CD14-positive monocyte (primary cell): Measurements from ENCODE around the gene ADGRG1. TPM values are rescaled to one million over a fixed set of nuclear protein-coding genes. Genes with fewer than 3 reads are reported as not detected.

Experiments used
- DNase-seq, 3 donors: peaks; one replicate each; pipeline ENCODE4 v3.0.0-alpha.2; 2011 to 2022
- H2AFZ ChIP-seq: 2 replicates; pipeline ENCODE4 v1.6.0; 2012; ENCODE audit warnings: mild to moderate bottlenecking, low read depth, low read length, inconsistent platforms; ENCODE audit not compliant: insufficient read depth, poor library complexity, severe bottlenecking
- H3K27ac ChIP-seq, 2 donors: 1 replicate in 1 of 2; 2 replicates in 1 of 2; pipeline ENCODE4 v1.5.1; 2012 to 2013; ENCODE audit warnings: low read length in 2 of 2, control low read depth in 1 of 2, inconsistent platforms in 1 of 2, low read depth in 1 of 2, mild to moderate bottlenecking in 1 of 2
- H3K27me3 ChIP-seq, 2 donors: one replicate each; pipeline versions ENCODE4 v1.6.0 to v1.6.1; 2011 to 2013; ENCODE audit warnings: low read length in 2 of 2; ENCODE audit not compliant: control insufficient read depth in 2 of 2, insufficient read depth in 2 of 2
- H3K36me3 ChIP-seq, 2 donors: replicated peaks in 1 of 2; 1 replicate in 1 of 2; 2 replicates in 1 of 2; pipeline versions ENCODE4 v1.5.1 to v1.6.1; 2012 to 2013; ENCODE audit warnings: low read length in 2 of 2, control low read depth in 1 of 2, inconsistent platforms in 1 of 2, mild to moderate bottlenecking in 1 of 2; ENCODE audit not compliant: insufficient read depth in 2 of 2, control insufficient read depth in 1 of 2
- H3K4me1 ChIP-seq, 2 donors: 1 replicate in 1 of 2; 2 replicates in 1 of 2; pipeline versions ENCODE4 v1.5.1 to v1.6.1; 2012 to 2013; ENCODE audit warnings: low read length in 2 of 2, control low read depth in 1 of 2, inconsistent platforms in 1 of 2, mild to moderate bottlenecking in 1 of 2, moderate library complexity in 1 of 2; ENCODE audit not compliant: insufficient read depth in 2 of 2, control insufficient read depth in 1 of 2
- H3K4me2 ChIP-seq: replicated peaks from 2 replicates; pipeline ENCODE3; 2012; ENCODE audit warnings: low read length, moderate library complexity, mild to moderate bottlenecking; ENCODE audit not compliant: poor library complexity, severe bottlenecking; ENCODE audit errors: extremely low read depth
- H3K4me3 ChIP-seq, 3 experiments: fragments of 200-600 bp in 1 of 3; sonication (generic) in 1 of 3; replicated peaks in 1 of 3; 1 replicate in 2 of 3; 2 replicates in 1 of 3; pipeline ENCODE4 v1.5.1; 2011 to 2013; ENCODE audit warnings: low read length in 3 of 3, mild to moderate bottlenecking in 3 of 3, control low read depth in 2 of 3, low read depth in 2 of 3, inconsistent platforms in 1 of 3, moderate library complexity in 1 of 3
- H3K79me2 ChIP-seq: 2 replicates; pipeline ENCODE4 v1.6.0; 2012; ENCODE audit warnings: mild to moderate bottlenecking, control low read depth, inconsistent platforms, low read length, moderate library complexity; ENCODE audit not compliant: insufficient read depth
- H3K9ac ChIP-seq: 2 replicates; pipeline ENCODE4 v1.6.0; 2017; ENCODE audit warnings: low read length, mild to moderate bottlenecking; ENCODE audit not compliant: insufficient read depth, poor library complexity, severe bottlenecking
- H3K9me3 ChIP-seq, 2 donors: replicated peaks in 1 of 2; 1 replicate in 1 of 2; 2 replicates in 1 of 2; pipeline versions ENCODE4 v1.5.1 to v1.6.1; 2012 to 2013; ENCODE audit warnings: low read length in 2 of 2, control low read depth in 1 of 2; ENCODE audit not compliant: control insufficient read depth in 1 of 2, insufficient read depth in 1 of 2
- H4K20me1 ChIP-seq: 2 replicates; pipeline ENCODE4 v1.6.0; 2012; ENCODE audit warnings: mild to moderate bottlenecking, low read length, control low read depth, moderate library complexity; ENCODE audit not compliant: insufficient read depth
- H3K27ac Mint-ChIP-seq, 7 donors: one replicate each; pipeline ENCODE4 v1.8.0; 2020; ENCODE audit warnings: mild to moderate bottlenecking in 7 of 7, mixed read lengths in 7 of 7, moderate library complexity in 6 of 7, inconsistent platforms in 2 of 7
- H3K27me3 Mint-ChIP-seq, 3 donors: one replicate each; pipeline ENCODE4 v1.8.0; 2021 to 2022; ENCODE audit warnings: low read depth in 3 of 3, mild to moderate bottlenecking in 3 of 3, mixed read lengths in 3 of 3, moderate library complexity in 3 of 3, inconsistent platforms in 1 of 3
- H3K36me3 Mint-ChIP-seq, 2 donors: one replicate each; pipeline ENCODE4 v1.8.0; 2020; ENCODE audit warnings: mixed read lengths in 2 of 2, inconsistent platforms in 1 of 2, mild to moderate bottlenecking in 1 of 2
- H3K4me1 Mint-ChIP-seq: one replicate; pipeline ENCODE4 v1.8.0; 2020; ENCODE audit warnings: mild to moderate bottlenecking, mixed read lengths
- H3K4me3 Mint-ChIP-seq, 2 donors: one replicate each; pipeline ENCODE4 v1.8.0; 2020; ENCODE audit warnings: mild to moderate bottlenecking in 2 of 2, mixed read lengths in 2 of 2, moderate library complexity in 1 of 2
- H3K9me3 Mint-ChIP-seq, 7 donors: one replicate each; pipeline ENCODE4 v1.8.0; 2020 to 2022; ENCODE audit warnings: mixed read lengths in 7 of 7, mild to moderate bottlenecking in 6 of 7, moderate library complexity in 6 of 7, inconsistent platforms in 2 of 7
- WGBS: methylation state at CpG from one replicate; pipeline ENCODE4 v1.1.5; 2013; ENCODE audit warnings: missing lambda C conversion rate; ENCODE audit not compliant: insufficient coverage; 5-methylcytosine and 5-hydroxymethylcytosine counted together
- intact Hi-C, 2 donors: fragments of 100-400 bp; cut with micrococcal nuclease; formaldehyde crosslinking; loops; one replicate each; pipeline versions ENCODE4 v1.15.0 to v1.15.1; 2023
- polyA plus RNA-seq, 3 donors: library from polyadenylated mRNA; depleted of rRNA in 1 of 3; unstranded in 2 of 3; stranded (reverse) in 1 of 3; fragments of 300-500 nt in 2 of 3; fragments of >200 nt in 1 of 3; fragmentation: Illumina TruSeq in 2 of 3; gene quantifications; 1 replicate in 2 of 3; 2 replicates in 1 of 3; pipeline ENCODE4 v1.2.3, GENCODE V29; 2012 to 2021
- TF ChIP-seq, protein P1 (sequence below): fragments of 200-600 bp; IDR thresholded peaks from one replicate; pipeline ENCODE4 v1.8.0; 2022; ENCODE audit warnings: antibody characterized with exemption, mild to moderate bottlenecking

ADGRG1 gene
- polyA plus RNA-seq, 3 donors, result 0.07 to 0.39 (median 0.08) TPM

DNA sequence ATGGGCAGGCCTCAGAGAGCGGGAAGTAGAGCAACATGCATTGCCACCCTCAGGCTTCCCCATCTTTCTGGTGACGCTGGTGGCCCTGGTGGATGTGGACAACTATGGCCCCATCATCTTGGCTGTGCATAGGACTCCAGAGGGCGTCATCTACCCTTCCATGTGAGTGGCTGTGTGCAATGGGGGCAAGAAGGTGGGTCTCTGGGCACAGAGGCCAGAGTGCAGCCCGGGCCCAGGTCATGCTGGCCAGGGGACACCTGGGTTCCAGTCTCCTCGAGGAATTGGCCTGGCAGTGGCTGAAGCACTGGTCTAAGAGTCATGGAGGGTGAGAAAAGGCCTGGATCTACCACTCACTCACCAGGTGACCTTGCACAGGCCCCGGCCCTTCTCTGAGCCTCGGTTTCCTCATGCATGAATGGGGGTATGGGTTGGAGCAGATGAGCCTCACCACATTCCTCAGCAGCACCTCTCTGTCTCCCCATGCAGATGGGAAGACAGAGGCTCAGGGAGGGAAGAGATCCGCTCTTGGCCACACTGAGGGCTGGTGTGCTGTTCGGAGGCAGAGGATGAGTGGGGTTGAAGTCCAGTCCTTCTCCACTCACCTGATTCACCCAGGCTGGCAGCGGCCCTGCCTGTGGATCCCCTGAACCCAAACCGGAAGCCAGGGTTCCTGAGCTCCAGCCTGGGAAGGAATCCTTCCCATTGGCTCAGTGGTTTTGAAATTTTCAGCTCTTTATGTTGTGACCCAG lies 32.5 kb downstream of the ADGRG1 start:
- Histone ChIP-seq H4K20me1 (no peaks in the 10 kb centered on the region), H3K9ac (no peak overlapping the region), H3K27ac (no peak overlapping the region), H3K36me3 (no peaks in the 10 kb centered on the region), H3K4me2 (no peak overlapping the region), H3K4me3 (no peak overlapping the region), H3K4me1 (no peaks in the 10 kb centered on the region), H3K27me3 (no peaks in the 10 kb centered on the region), H3K79me2 (no peaks in the 10 kb centered on the region), H2AFZ (no peak overlapping the region), H3K9me3 (no peaks in the 10 kb centered on the region)
- H3K9me3 Mint-ChIP-seq, result peaks cover 0 to 2% (median 0%) of the 10 kb centered on the region in 7 donors
- 96% methylated on average over 3 of the region's 11 CpGs for WGBS
- TF ChIP-seq, protein P1, sequence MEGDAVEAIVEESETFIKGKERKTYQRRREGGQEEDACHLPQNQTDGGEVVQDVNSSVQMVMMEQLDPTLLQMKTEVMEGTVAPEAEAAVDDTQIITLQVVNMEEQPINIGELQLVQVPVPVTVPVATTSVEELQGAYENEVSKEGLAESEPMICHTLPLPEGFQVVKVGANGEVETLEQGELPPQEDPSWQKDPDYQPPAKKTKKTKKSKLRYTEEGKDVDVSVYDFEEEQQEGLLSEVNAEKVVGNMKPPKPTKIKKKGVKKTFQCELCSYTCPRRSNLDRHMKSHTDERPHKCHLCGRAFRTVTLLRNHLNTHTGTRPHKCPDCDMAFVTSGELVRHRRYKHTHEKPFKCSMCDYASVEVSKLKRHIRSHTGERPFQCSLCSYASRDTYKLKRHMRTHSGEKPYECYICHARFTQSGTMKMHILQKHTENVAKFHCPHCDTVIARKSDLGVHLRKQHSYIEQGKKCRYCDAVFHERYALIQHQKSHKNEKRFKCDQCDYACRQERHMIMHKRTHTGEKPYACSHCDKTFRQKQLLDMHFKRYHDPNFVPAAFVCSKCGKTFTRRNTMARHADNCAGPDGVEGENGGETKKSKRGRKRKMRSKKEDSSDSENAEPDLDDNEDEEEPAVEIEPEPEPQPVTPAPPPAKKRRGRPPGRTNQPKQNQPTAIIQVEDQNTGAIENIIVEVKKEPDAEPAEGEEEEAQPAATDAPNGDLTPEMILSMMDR, result no peak
- H3K4me1 Mint-ChIP-seq, result peaks cover 9% of the 10 kb centered on the region
- H3K27me3 Mint-ChIP-seq, result peaks cover 0 to 9% (median 3%) of the 10 kb centered on the region in 3 donors
- no peak overlapping the region for H3K4me3 Mint-ChIP-seq
- intact Hi-C loops, result loop anchor here in 1 of 2 donors (5.0 kb wide), 2 partner anchors 36 to 61 kb away; no protein-coding TSS in a partner anchor
- H3K27ac Mint-ChIP-seq, result no peak overlapping the region
- DNase-seq, result no peak
- H3K36me3 Mint-ChIP-seq, result no peaks in the 10 kb centered on the region

DNA sequence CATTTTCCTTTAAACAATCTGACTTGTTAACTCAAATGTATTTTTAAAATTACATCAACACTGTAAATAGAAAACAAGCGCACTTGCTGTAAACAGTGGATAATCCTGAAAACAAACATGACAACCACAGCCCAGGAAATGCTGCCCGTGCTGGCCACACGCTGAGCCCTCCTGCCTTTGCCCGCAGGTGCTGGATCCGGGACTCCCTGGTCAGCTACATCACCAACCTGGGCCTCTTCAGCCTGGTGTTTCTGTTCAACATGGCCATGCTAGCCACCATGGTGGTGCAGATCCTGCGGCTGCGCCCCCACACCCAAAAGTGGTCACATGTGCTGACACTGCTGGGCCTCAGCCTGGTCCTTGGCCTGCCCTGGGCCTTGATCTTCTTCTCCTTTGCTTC lies 33.1 kb downstream of the ADGRG1 start:
- no peaks in the 10 kb centered on the region for H3K9me3 ChIP-seq
- Mint-ChIP-seq H3K36me3 (no peaks in the 10 kb centered on the region), H3K9me3 (peaks cover 0 to 2% (median 0%) of the 10 kb centered on the region in 7 donors), H3K27ac (peak overlapping the region in 2 of 7 donors; percentile 38 to 58), H3K4me3 (no peak overlapping the region), H3K4me1 (peaks cover 13% of the 10 kb centered on the region), H3K27me3 (peaks cover 1 to 9% (median 2%) of the 10 kb centered on the region in 3 donors)
- no peaks in the 10 kb centered on the region for H3K36me3 ChIP-seq
- no peaks in the 10 kb centered on the region for H4K20me1 ChIP-seq
- H2AFZ ChIP-seq, result no peak overlapping the region
- no peak overlapping the region for H3K4me3 ChIP-seq
- peaks cover 0 to 1% of the 10 kb centered on the region in 2 donors for H3K4me1 ChIP-seq
- intact Hi-C loops, result loop anchor here in 1 of 2 donors (5.0 kb wide), 2 partner anchors 36 to 61 kb away; no protein-coding TSS in a partner anchor
- TF ChIP-seq, protein P1, result no peak
- DNase-seq, result no peak
- H3K27ac ChIP-seq, result no peak overlapping the region
- no peak overlapping the region for H3K9ac ChIP-seq
- no peak overlapping the region for H3K4me2 ChIP-seq
- 92% methylated on average over 7 of the region's 7 CpGs for WGBS
- no peaks in the 10 kb centered on the region for H3K27me3 ChIP-seq
- H3K79me2 ChIP-seq, result no peaks in the 10 kb centered on the region
